ENCODE data around the gene KIF19. TPM values are rescaled to one million over a fixed set of nuclear protein-coding genes. Genes with fewer than 3 reads are reported as not detected.

KIF19 gene
- total and polyA plus RNA-seq, 10 of the 15 experiments (the other 5 are each of a cell fraction or from before 2014, with no cell fraction given), result 0.06 to 0.07 TPM; not detected in 8

DNA sequence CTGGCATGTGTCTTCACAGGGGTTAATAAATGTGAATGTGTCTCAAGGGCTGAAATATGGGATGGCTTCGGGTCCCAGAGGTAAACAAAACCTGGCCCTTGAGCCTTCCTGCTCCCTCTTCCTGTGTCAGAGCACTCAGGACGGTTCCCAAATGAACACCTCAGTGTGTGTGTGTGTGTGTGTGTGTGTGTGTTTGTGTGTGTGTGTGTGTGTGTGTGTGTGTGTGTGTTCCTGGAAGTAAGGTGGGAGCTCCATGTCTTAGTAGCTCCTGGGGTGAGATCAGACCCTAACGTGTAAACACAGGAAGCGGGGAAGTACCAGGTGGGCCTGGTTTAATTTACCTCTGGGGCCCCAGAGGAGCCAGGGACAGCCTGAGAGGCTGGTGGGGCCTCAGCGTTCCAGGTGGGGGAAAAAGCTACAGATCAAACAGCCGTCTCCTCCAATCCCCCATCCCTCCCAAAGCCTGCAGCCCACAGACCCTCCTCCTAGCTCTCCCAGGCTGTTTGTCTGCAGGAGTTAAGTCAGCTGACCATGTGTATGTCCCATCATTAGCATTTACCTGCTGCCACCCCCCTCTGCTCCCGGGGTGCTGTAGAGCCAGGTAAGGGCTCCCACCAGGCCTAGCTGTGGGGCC, 6.1 kb downstream of the KIF19 start (continued):
- TF ChIP-seq IRF5 (IDR thresholded peaks at IDR 0.05; ENCODE audit: borderline replicate concordance), result no peak
- TF ChIP-seq, protein P1, sequence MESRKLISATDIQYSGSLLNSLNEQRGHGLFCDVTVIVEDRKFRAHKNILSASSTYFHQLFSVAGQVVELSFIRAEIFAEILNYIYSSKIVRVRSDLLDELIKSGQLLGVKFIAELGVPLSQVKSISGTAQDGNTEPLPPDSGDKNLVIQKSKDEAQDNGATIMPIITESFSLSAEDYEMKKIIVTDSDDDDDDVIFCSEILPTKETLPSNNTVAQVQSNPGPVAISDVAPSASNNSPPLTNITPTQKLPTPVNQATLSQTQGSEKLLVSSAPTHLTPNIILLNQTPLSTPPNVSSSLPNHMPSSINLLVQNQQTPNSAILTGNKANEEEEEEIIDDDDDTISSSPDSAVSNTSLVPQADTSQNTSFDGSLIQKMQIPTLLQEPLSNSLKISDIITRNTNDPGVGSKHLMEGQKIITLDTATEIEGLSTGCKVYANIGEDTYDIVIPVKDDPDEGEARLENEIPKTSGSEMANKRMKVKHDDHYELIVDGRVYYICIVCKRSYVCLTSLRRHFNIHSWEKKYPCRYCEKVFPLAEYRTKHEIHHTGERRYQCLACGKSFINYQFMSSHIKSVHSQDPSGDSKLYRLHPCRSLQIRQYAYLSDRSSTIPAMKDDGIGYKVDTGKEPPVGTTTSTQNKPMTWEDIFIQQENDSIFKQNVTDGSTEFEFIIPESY (IDR thresholded peaks at IDR 0.05), result no peak
- no peak for TF ChIP-seq CBFB (IDR thresholded peaks at IDR 0.05; ENCODE audit: low read depth)

DNA sequence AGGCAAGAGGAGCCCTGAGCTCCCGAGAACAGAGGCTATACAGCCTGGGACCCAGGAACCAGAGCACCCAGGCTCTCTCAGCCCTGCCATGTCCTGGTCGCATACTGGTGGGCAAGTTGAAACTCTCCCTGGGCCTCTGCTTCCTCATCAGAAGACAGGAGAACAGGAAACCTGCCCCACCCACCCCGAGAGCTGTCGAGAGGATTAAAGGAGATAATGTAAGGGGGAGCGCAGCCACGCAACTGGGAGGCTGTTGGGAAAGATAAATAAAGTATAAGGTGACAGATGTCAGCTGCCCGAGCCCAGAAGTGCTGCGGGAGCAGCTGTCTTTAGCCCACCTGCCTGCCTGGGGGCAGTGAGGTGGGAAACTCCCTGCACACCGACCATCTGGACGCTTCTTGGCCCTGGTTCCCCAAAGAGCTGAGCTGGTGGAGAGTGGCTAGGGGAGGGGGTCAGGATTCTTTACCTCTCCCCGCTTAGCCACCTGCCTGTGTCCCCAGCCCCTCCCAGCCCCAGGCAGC, 6.8 kb downstream of the KIF19 start:
- CTCF ChIA-PET, result no interaction called here
- FAIRE-seq, result no peak
- Histone ChIP-seq H3K27me3 (replicated peaks in 1 of 2; ENCODE audit: control insufficient read depth in 2 of 2, insufficient read depth in 2 of 2, low read length in 1 of 2) (no peaks in the 10 kb centered on the region), H3K4me1 (ENCODE audit: control insufficient read depth, insufficient read depth, low read length) (peaks cover 3% of the 10 kb centered on the region; the same call in 1 of the 2 replicates), H3K9ac (ENCODE audit: control insufficient read depth, insufficient read depth, low read length) (no peak overlapping the region), H3K79me2 (ENCODE audit: control insufficient read depth, insufficient read depth, low read length) (no peaks in the 10 kb centered on the region), H3K4me3 (no peak overlapping the region), H2AFZ (ENCODE audit: control insufficient read depth, low read depth, low read length) (no peak overlapping the region), H3K4me2 (ENCODE audit: control insufficient read depth, insufficient read depth) (no peak overlapping the region), H3K9me3 (replicated peaks; ENCODE audit: control insufficient read depth, insufficient read depth, low read length) (no peaks in the 10 kb centered on the region), H3K36me3 (ENCODE audit: control insufficient read depth in 2 of 2, insufficient read depth in 2 of 2, low read length in 1 of 2) (no peaks in the 10 kb centered on the region), H4K20me1 (ENCODE audit: control insufficient read depth, insufficient read depth) (no peaks in the 10 kb centered on the region), H3K27ac (ENCODE audit: control insufficient read depth, insufficient read depth) (no peak overlapping the region)
- 23% methylated on average over 11 of the region's 11 CpGs for WGBS (ENCODE audit: insufficient coverage, insufficient replicate concordance, low lambda C conversion rate, missing lambda C conversion rate)
- ATAC-seq, result peak; percentile 20; the same call in 1 of the 3 replicates
- RAD21 ChIA-PET (ENCODE audit: unreplicated experiment), result no interaction called here
- no TSS peak for BruUV-seq (replicated peaks)
- intact Hi-C loops (cut with micrococcal nuclease; ENCODE audit: unreplicated experiment) (no loop called here), in situ Hi-C loops (cut with MboI) (no loop called here)
- DNase-seq (ENCODE audit: low read depth, low spot score), result no peak
- no peak for TF ChIP-seq ASH2L (IDR thresholded peaks at IDR 0.05; ENCODE audit: borderline replicate concordance, low read depth)
- no peak for TF ChIP-seq SPI1 (IDR thresholded peaks at IDR 0.05; ENCODE audit: borderline replicate concordance, insufficient read depth, low read depth, low read length)
- TF ChIP-seq TCF12 (IDR thresholded peaks at IDR 0.05; ENCODE audit: low read depth, low read length), result peak; percentile 71; the same call in 1 of the 2 replicates
- SMC1A ChIA-PET (ENCODE audit: uncharacterized antibody, unreplicated experiment), result interaction anchor here (1.0 kb wide), 1 partner anchor 24 kb away, joined by 3 read pairs; no protein-coding TSS in a partner anchor
- POLR2A ChIA-PET, result no interaction called here
